ENCODE results near the gene UBTF.

The UBTF gene

GRCh38 chr17:44199553-44200477, 19.7 kb downstream of the UBTF start, which contains the start of gene ATXN7L3:
Gene ATXN7L3, minus strand, starts transcription at chr17:44199884. Its CDS starts 1,814 bp downstream, at chr17:44198070.
- no peaks in the 10 kb centered on the region for H3K9me3 ChIP-seq
- peak; percentile 43 for TF ChIP-seq CTCF (IDR thresholded peaks at IDR 0.05)
- peak within 1 kb of the TSS; percentile 80 to 93 for H3K4me3 ChIP-seq (ENCODE audit: low read depth in 1 of 2, low read length in 1 of 2)
- peaks cover 28% of the 10 kb centered on the region for H3K36me3 ChIP-seq
- H3K4me1 ChIP-seq (ENCODE audit: control insufficient read depth in 1 of 2, insufficient read depth in 1 of 2, low read depth in 1 of 2, low read length in 1 of 2), result peaks cover 43 to 50% of the 10 kb centered on the region in 2 experiments
- no peaks in the 10 kb centered on the region for H3K27me3 ChIP-seq
- H3K27ac ChIP-seq, result peak within 1 kb of the TSS; percentile 100

DNA sequence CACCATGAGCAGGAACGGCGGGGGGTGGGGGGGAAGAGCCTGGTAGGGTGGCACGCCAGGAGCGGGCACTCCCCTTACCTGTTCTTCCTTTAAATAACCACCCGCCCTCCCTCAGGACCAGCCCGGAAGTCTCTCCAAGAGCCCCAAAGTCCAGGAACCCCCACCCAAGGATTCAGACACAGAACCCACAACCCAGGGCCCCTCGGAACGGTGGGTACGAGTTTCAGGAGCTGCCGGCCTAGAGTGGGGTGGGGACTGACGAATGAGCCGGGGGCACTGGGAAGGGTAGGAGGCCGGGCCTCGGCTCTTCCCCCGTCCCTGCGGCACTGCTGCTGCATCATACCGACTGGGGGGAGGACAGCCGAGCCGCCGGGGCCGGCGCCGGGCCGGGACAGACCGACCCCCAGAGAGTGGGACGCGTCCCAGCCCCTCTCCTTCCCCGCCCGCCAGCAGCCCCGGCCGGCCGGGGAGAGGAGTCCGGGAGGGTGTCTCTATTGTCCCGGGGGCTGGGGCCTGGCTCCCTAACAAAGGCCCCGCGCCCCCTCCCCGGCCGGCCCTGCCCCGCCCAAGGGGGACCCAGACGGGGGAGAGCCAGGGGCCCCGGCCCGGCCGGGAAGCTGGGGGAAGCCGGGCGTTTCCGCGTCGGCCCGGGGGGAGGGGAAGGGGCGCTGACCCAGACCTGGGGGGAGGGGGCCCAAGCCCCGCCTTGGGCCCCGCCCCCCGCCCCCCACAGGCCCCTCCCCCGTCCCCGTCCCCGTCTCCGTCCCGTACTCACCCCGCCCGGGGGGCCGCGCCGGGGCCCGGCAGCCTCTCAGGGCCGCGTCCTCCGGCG, 20.5 kb downstream of the UBTF start:
- no peak for TF ChIP-seq CTCF (IDR thresholded peaks at IDR 0.05)
- Histone ChIP-seq H3K36me3 (peaks cover 36% of the 10 kb centered on the region), H3K27ac (peak overlapping the region; percentile 100), H3K27me3 (no peaks in the 10 kb centered on the region), H3K9me3 (no peaks in the 10 kb centered on the region), H3K4me1 (ENCODE audit: control insufficient read depth in 1 of 2, insufficient read depth in 1 of 2, low read depth in 1 of 2, low read length in 1 of 2) (peaks cover 41 to 43% of the 10 kb centered on the region in 2 experiments), H3K4me3 (ENCODE audit: low read depth in 1 of 2, low read length in 1 of 2) (peak overlapping the region; percentile 80 to 93)

- H3K4me3 ChIP-seq (ENCODE audit: low read depth in 1 of 2, low read length in 1 of 2), result peak overlapping the region; percentile 80 to 93
- no peaks in the 10 kb centered on the region for H3K27me3 ChIP-seq
- H3K9me3 ChIP-seq, result no peaks in the 10 kb centered on the region
- no peak for TF ChIP-seq CTCF (IDR thresholded peaks at IDR 0.05)
- peaks cover 33 to 35% of the 10 kb centered on the region in 2 experiments for H3K4me1 ChIP-seq (ENCODE audit: control insufficient read depth in 1 of 2, insufficient read depth in 1 of 2, low read depth in 1 of 2, low read length in 1 of 2)
- peaks cover 44% of the 10 kb centered on the region for H3K36me3 ChIP-seq
- H3K27ac ChIP-seq, result peak overlapping the region; percentile 100
Observed at GRCh38 chr17:44197980-44198720, 21.3 kb downstream of the UBTF start.

GRCh38 chr17:44197107-44197506, 22.4 kb downstream of the UBTF start:
- Histone ChIP-seq H3K27ac (peak overlapping the region; percentile 100), H3K9me3 (no peaks in the 10 kb centered on the region), H3K4me3 (ENCODE audit: low read depth in 1 of 2, low read length in 1 of 2) (peak overlapping the region in 1 of 2 experiments; percentile 93), H3K27me3 (no peaks in the 10 kb centered on the region), H3K36me3 (peaks cover 55% of the 10 kb centered on the region), H3K4me1 (ENCODE audit: control insufficient read depth in 1 of 2, insufficient read depth in 1 of 2, low read depth in 1 of 2, low read length in 1 of 2) (peaks cover 33 to 34% of the 10 kb centered on the region in 2 experiments)
- TF ChIP-seq CTCF (IDR thresholded peaks at IDR 0.05), result no peak
